IPS DF 4.7 (cell line): ENCODE results near the gene KLHL17.
"Not testable (repeated sequence)": the region's sequence is repeated elsewhere in the genome, so short reads cannot be mapped to it uniquely, and the experiment has no call there.

Experiments used
- DNase-seq: peaks from one replicate; pipeline ENCODE4 v3.0.0-alpha.2; 2013; ENCODE audit warnings: low spot score; ENCODE audit errors: extremely low read depth

KLHL17 gene

GRCh38 chr1:980137-980571 is 19.8 kb downstream of the KLHL17 start:
- no peak for DNase-seq

GRCh38 chr1:980602-981395 is 20.4 kb downstream of the KLHL17 start:
- DNase-seq = no peak

GRCh38 chr1:981491-981954 is 21.1 kb downstream of the KLHL17 start:
- no peak for DNase-seq

- DNase-seq = no peak
Observed at GRCh38 chr1:981955-982558, 21.7 kb downstream of the KLHL17 start, which contains the start of gene PERM1. PERM1 (minus strand) TSS chr1:982093; CDS start chr1:981029, 1,064 bp downstream.

GRCh38 chr1:982765-983436 is 22.5 kb downstream of the KLHL17 start:
- DNase-seq = no peak

GRCh38 chr1:983798-984475 is 23.6 kb downstream of the KLHL17 start:
- DNase-seq = no peak

- no peak for DNase-seq
Observed at GRCh38 chr1:984476-984814, 24.1 kb downstream of the KLHL17 start.

GRCh38 chr1:985126-985525 is 24.7 kb downstream of the KLHL17 start:
- no peak for DNase-seq

- not testable (repeated sequence) for DNase-seq
Observed at GRCh38 chr1:988061-988460, 27.7 kb downstream of the KLHL17 start.

- DNase-seq = not testable (repeated sequence)
Observed at GRCh38 chr1:991275-991674, 30.9 kb downstream of the KLHL17 start.

GRCh38 chr1:991895-992294 is 31.5 kb downstream of the KLHL17 start:
- no peak for DNase-seq

GRCh38 chr1:992362-992761 is 32.0 kb downstream of the KLHL17 start:
- DNase-seq = no peak

GRCh38 chr1:993379-993995 is 33.1 kb downstream of the KLHL17 start:
- no peak for DNase-seq

GRCh38 chr1:994546-994945 is 34.2 kb downstream of the KLHL17 start:
- DNase-seq = not testable (repeated sequence)

GRCh38 chr1:995665-996633 is 35.6 kb downstream of the KLHL17 start:
- no peak for DNase-seq

GRCh38 chr1:996851-997712 is 36.7 kb downstream of the KLHL17 start:
- DNase-seq = no peak

GRCh38 chr1:997713-997992 is 37.3 kb downstream of the KLHL17 start:
- DNase-seq = no peak

- no peak for DNase-seq
Observed at GRCh38 chr1:997993-998744, 37.8 kb downstream of the KLHL17 start.

- no peak for DNase-seq
Observed at GRCh38 chr1:998745-998994, 38.3 kb downstream of the KLHL17 start.
